ENCODE data around the gene WWC2. TPM values are rescaled to one million over a fixed set of nuclear protein-coding genes. Genes with fewer than 3 reads are reported as not detected.

Gene WWC2
- total and polyA plus RNA-seq, 2 donors (not counting 3 experiments of a cell fraction or from before 2014, with no cell fraction given) = 12.9 to 52.2 TPM

DNA sequence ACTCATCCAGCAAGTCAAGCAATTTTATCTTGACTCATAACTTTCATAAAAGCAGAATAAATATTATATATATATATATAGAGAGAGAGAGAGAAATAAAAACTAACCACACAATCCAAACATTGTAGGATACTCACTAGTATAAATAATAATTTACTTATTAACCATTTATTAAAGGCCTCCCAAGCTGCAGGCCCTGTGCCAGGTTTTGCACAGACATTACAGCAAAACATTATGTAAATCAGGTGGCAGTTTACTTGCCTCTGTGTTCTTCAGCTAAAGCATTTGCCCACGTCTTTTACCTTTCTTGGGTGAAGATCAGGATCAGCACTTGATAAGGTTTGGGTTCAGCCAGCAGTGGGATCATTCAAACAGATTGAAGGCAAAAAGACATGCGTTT lies 145.4 kb downstream of the WWC2 start:
- intact Hi-C loops (cut with micrococcal nuclease) = no loop called here
- CTCF ChIA-PET = interaction anchor here (1.0 to 4.2 kb wide), 4 partner anchors 12 to 171 kb away, joined by 3 to 23 read pairs (median 4); no protein-coding TSS in a partner anchor
- dilution Hi-C loops (cut with MboI; ENCODE audit: extremely low pct_ligation_motif_present, low sequenced_read_pairs) = no loop called here

DNA sequence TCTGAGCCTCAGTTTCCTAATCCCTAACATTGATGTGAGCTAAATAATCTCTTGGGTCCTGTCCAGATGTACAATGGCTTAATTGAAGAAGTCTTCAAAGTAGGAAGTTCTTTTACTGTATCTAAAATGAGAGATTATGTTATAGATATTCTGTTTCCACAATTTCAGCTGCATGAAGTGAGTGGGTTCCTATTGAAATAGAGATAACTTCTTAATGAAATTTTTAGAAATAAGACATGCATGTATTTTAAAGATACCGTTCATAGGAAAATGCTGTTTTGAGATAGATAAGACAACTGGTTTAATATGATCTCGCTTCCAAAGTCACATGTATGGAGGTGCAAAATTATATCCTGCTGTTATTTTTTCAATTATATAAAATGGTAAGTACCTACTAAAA lies 149.1 kb downstream of the WWC2 start:
- CTCF ChIA-PET = interaction anchor here (0.5 to 9.6 kb wide), 7 partner anchors 8 to 310 kb away, joined by 3 to 228 read pairs (median 4); partner anchors contain the start of gene WWC2
- H3K4me2 ChIP-seq (ENCODE audit: insufficient read depth, low read length) = no peak overlapping the region
- POLR2A ChIA-PET = no interaction called here
- H3K36me3 ChIP-seq (ENCODE audit: control insufficient read depth in 2 of 2, extremely low read depth in 1 of 2, insufficient read depth in 2 of 2, low read length in 2 of 2) = peaks cover 7 to 9% of the 10 kb centered on the region in 2 experiments
- no peak overlapping the region for H3K27ac ChIP-seq (ENCODE audit: insufficient read depth, low read depth, low read length)
- H3K9me3 ChIP-seq (replicated peaks; ENCODE audit: control insufficient read depth, insufficient read depth, low read length) = no peaks in the 10 kb centered on the region
- FAIRE-seq (no peak), DNase-seq (ENCODE audit: low read depth, low spot score) (no peak)
- dilution Hi-C loops (cut with MboI; ENCODE audit: extremely low pct_ligation_motif_present, low sequenced_read_pairs) = no loop called here
- no TSS peak for BruUV-seq (replicated peaks)
- no peaks in the 10 kb centered on the region for H3K4me1 ChIP-seq (ENCODE audit: control insufficient read depth, extremely low read depth, insufficient read depth, low read length)
- H3K27me3 ChIP-seq (ENCODE audit: control insufficient read depth in 2 of 2, insufficient read depth in 2 of 2, low read length in 2 of 2) = no peaks in the 10 kb centered on the region
- no peaks in the 10 kb centered on the region for H3K79me2 ChIP-seq (ENCODE audit: control insufficient read depth, insufficient read depth, low read length)
- no peak overlapping the region for H3K4me3 ChIP-seq (replicated peaks in 1 of 3; ENCODE audit: insufficient read depth in 1 of 3, low read depth in 1 of 3, low read length in 3 of 3)
- intact Hi-C loops (cut with micrococcal nuclease) = no loop called here
- TF ChIP-seq POLR2A (IDR thresholded peaks at IDR 0.05; ENCODE audit: low read depth, low read length) (no peak), EZH2 (IDR thresholded peaks at IDR 0.05; ENCODE audit: borderline replicate concordance, low read depth, low read length, severe bottlenecking) (no peak), FOS (IDR thresholded peaks at IDR 0.05; ENCODE audit: borderline replicate concordance, insufficient read depth, low read length) (no peak)
- H4K20me1 ChIP-seq (replicated peaks; ENCODE audit: control insufficient read depth, extremely low read depth, insufficient read depth, low read length) = no peaks in the 10 kb centered on the region
- H3K9ac ChIP-seq (replicated peaks; ENCODE audit: extremely low read depth, insufficient read depth, low read length) = no peak overlapping the region
- H2AFZ ChIP-seq (ENCODE audit: low read depth, low read length) = no peak overlapping the region
- no peaks in the 10 kb centered on the region for H3K9me1 ChIP-seq (replicated peaks; ENCODE audit: control insufficient read depth, extremely low read depth, insufficient read depth, low read length)

More for the DNA sequence above, 145.4 kb downstream of the WWC2 start:
- no peak overlapping the region for H3K9ac ChIP-seq (replicated peaks; ENCODE audit: extremely low read depth, insufficient read depth, low read length)
- POLR2A ChIA-PET = no interaction called here
- no peaks in the 10 kb centered on the region for H3K79me2 ChIP-seq (ENCODE audit: control insufficient read depth, insufficient read depth, low read length)
- no peaks in the 10 kb centered on the region for H4K20me1 ChIP-seq (replicated peaks; ENCODE audit: control insufficient read depth, extremely low read depth, insufficient read depth, low read length)
- no peak for FAIRE-seq
- H3K27me3 ChIP-seq (ENCODE audit: control insufficient read depth in 2 of 2, insufficient read depth in 2 of 2, low read length in 2 of 2) = no peaks in the 10 kb centered on the region
- no peaks in the 10 kb centered on the region for H3K9me3 ChIP-seq (replicated peaks; ENCODE audit: control insufficient read depth, insufficient read depth, low read length)
- no peak overlapping the region for H2AFZ ChIP-seq (ENCODE audit: low read depth, low read length)
- H3K4me3 ChIP-seq (replicated peaks in 1 of 3; ENCODE audit: insufficient read depth in 1 of 3, low read depth in 1 of 3, low read length in 3 of 3) = no peak overlapping the region
- no peak for TF ChIP-seq POLR2AphosphoS5 (IDR thresholded peaks at IDR 0.05; ENCODE audit: insufficient read depth, low read depth, low read length)
- no peak overlapping the region for H3K4me2 ChIP-seq (ENCODE audit: insufficient read depth, low read length)
- H3K36me3 ChIP-seq (ENCODE audit: control insufficient read depth in 2 of 2, extremely low read depth in 1 of 2, insufficient read depth in 2 of 2, low read length in 2 of 2) = peaks cover 4 to 7% of the 10 kb centered on the region in 2 experiments
- BruUV-seq (replicated peaks) = no TSS peak
- H3K4me1 ChIP-seq (ENCODE audit: control insufficient read depth, extremely low read depth, insufficient read depth, low read length) = peaks cover 10% of the 10 kb centered on the region
- H3K27ac ChIP-seq (ENCODE audit: insufficient read depth, low read depth, low read length) = no peak overlapping the region
- no peaks in the 10 kb centered on the region for H3K9me1 ChIP-seq (replicated peaks; ENCODE audit: control insufficient read depth, extremely low read depth, insufficient read depth, low read length)
- DNase-seq (ENCODE audit: low read depth, low spot score) = no peak

Data from endothelial cell of umbilical vein (primary cell).